TTC549 (cell line): ENCODE measurements around the gene KLHL30.
"Not testable (repeated sequence)": the region's sequence is repeated elsewhere in the genome, so short reads cannot be mapped to it uniquely, and the experiment has no call there.

Source experiments
- FAIRE-seq: peaks from 2 replicates; lab custom pipeline; 2012; peaks lifted over from hg19 to GRCh38; lab: Jason Lieb, UNC

The KLHL30 gene

DNA sequence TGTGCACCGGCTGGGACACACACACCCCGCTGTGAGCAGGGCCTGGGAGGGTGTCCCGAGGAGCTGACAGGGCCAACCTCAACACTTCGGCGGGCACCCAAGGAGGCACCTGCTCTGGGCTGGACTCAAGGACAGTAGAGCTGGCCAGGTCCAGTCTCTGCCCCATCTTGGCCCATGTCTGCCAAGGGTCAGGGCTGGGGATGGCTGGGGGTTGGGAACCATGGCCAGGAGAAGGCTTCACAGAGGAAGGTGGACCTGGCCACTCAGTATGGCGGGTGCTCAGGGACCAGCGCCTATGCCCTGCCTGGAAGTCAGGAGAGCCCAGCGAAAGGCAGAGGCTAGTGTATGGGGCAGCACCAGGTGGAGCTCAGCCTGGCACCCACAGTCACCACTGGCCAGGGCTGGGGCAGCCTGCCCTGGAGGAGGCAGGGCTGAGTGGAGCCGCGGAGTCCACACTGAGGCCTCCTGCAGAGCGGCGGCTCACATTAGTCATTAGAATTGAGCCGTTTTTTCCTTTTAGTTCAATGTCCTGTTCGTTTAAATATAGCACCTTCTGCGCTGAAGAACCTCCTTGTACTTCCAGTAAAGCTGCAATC is 24.5 kb downstream of the KLHL30 start:
- no peak for FAIRE-seq

- no peak for FAIRE-seq
Measured at GRCh38 chr2:238163481-238164198, 25.2 kb downstream of the KLHL30 start.

GRCh38 chr2:238164906-238165287 is 26.4 kb downstream of the KLHL30 start:
- no peak for FAIRE-seq

GRCh38 chr2:238165288-238165921 is 26.9 kb downstream of the KLHL30 start:
- FAIRE-seq = no peak

DNA sequence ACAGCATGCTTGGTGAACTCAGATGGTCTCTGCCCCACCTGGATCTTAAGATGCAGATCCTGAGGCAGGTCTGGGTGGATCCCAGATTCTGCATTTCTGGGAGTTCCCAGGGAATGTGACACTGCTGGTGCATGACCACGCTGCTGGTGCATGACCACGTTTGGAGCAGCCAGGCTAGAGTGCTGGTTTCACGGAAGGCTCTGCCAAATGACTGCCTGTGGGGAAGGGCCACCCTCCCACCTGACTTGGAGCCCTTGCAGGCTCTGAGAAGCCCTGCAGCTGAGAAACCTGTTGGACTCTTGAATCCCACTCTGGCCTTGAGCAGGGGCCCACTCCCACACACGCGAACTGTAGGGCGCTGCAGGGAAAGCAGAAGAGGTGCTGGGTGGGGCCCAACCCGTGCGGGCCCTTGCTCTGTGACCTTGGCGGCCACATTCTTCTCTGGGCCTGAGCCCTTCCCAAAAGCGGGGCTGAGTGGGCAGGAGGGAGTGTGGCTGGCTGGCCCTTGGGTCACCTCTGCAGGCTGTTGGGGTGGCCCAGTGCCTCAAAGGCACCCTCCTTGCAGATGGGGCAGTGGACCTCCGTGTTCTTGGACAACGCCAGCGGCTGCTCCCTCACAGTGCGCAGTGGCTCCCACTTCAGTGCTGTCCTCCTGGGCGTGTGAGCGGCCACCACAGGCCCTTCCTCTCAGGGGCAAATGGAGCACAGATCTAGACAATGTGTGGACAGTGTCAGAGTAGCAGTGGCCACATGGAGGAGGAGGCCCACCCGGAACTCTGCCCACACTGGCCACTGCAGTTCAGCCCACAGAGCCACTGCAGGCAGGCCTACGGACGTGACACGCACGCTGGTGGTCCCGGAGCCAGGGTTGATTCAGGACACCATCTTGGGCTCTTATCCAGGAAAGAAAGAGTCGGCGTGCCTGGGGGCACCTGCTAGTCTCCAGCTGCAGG is 28.2 kb downstream of the KLHL30 start:
- no peak for FAIRE-seq

DNA sequence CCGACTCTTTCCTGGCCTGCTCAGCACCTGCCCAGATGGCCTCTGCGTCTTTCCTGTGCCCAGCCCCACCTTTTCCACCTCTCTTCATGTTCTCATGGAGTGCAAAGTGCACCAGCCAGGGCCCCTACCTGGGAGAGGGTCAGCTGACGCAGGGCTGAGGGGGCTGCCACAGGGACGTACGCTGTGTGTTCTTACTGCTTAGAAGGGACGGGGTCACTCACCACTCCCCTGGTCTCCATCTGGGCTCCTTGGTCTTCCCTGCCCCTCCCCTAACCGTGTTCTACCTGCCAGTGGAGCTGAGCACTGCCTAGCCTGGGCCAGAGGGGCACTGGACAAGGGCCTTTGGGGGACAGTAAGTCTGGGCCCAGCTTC is 28.9 kb downstream of the KLHL30 start:
- no peak for FAIRE-seq

DNA sequence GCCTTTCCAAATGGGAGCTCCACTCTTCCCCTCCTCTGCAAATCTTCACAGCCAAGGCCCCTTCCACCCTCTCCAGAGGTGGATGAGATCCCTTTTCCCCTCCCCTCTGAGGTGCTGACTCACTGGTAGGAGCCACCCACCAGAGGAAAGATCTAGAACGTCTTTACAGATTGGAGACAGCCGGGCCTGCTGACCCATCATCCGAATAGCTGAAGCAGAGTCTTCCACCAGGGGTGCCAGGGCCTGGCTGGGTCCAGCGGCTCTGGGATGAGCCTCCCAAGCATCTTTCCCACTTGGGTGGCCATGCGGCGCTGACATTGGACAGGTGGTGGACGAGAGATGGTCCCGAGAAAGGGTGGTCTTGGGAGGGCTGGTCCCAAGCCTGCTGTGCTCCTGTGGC is 29.3 kb downstream of the KLHL30 start:
- no peak for FAIRE-seq

DNA sequence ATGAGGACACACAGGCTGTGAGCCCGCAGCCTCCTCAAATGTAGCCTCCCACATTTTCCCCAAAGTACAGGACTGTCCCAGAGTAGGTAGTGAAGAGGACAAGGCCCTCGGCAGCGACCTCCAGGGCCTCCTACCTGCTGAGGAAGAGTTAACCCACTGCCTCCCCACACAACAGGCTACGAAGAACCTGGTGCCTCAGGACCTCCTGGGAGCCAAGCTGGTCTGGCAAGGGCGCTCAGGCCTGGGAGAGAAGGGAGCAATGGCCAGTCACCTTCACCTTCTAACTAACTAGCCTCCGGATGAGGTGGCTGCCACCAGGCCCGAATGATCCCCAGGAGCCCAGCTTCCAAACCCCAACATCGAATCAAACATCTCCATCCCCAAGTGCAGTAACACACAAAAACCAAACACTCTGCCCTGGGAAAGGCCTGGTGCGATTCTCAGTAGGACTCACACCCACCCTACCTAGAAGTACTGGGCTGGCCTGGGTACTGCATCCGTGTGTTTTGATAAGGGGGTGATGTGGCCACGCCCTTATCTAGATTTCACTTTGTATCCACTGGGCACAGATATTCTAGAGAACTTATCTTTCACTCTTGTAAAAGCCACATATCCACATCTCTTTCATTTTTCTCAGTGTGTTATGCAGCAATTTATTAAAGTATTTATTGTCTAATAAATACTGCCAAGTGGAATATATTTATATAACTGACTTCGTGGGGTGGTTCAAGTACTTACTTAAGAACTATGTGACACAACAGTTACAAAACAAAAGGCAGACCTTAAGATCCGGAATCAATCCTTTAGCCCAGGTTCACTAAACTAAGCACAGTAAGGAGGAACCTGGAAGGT is 30.0 kb downstream of the KLHL30 start:
- FAIRE-seq = no peak

DNA sequence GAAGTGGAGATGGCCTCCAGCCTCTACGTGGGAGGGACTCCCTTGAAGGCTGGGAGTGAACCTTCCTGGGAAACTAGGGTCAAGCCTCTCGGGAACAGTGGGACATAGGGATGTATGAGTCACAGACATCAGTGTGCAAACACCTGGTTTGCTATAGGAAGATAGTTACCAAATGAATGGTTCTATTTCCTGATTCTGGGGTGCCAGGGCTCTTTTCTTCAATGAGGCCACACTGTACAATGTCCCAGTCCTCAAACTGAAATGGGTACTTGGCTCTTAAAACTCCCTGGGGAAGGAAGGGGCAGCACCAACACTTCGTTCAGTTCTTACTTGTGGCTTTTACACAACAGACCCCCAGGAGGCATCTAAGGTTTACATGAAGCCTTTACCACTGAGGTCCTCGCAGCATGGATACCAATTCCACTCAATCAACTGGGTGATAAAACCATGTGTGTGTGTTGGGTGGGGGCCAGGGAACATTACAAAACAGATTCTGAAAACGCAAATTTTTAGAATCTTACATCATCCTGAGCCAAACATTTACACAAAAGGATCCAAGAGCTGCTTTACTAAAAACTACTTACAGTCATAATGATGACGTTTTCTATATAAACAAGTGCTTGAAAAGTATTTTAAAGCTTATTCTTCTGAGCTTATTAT is 30.7 kb downstream of the KLHL30 start:
- FAIRE-seq = no peak

DNA sequence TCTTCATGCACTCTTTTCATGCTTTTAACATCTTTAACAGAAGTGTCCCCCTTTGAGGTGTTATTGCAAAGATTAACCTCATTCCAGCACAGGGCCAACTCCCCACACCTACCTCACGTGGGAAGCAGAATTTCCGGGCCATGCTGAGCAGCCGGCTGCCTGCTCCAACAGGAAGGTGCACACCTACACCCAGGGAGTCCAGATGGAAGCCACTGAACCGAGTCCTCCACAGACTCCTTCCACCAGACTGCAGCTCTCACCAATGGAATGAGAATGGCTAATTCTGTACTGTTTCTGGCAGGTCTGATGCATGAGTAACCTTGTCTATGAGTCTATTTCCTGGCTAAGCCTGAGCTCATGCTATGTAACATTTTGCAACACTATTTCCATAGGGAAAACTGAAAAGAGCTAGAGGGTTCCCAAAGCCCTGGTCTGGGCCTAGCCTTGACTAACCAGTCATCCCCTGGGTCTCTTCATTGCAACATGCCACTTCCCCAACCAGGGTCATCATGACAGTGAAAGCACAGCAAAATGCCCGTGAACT is 31.3 kb downstream of the KLHL30 start:
- FAIRE-seq = no peak

DNA sequence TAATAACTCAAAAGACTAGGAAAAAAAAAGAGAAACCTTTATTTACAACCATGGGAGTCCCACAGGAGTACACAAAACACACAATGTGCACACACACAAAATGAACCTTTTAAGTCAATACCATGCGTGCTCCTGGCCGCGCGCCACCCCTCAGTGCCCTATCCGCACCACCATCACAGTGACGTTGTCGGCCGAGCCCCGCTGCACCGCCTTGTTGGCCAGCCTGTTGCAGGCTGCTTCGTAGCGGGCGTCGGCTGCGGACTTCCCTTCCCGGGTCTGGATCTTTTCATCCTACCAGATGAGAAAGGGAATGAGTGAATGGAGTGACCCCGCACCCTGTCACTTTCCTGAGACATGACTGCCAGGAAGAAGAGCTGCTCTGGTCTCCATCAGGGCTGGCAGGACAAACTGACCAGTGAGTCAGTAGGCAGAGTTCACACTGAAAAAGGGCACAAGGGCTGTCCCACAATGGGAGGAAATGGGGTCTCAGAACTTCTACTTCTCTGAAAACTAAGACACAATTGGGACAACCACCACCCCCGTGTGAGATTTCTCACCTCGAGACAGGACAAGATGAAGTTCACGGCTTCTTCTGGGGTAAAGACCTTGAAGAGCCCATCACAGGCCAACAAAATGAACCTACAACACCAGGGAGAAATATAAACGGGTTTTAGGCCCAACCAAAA is 32.1 kb downstream of the KLHL30 start:
- no peak for FAIRE-seq

GRCh38 chr2:238171072-238171431 is 32.6 kb downstream of the KLHL30 start:
- not testable (repeated sequence) for FAIRE-seq

DNA sequence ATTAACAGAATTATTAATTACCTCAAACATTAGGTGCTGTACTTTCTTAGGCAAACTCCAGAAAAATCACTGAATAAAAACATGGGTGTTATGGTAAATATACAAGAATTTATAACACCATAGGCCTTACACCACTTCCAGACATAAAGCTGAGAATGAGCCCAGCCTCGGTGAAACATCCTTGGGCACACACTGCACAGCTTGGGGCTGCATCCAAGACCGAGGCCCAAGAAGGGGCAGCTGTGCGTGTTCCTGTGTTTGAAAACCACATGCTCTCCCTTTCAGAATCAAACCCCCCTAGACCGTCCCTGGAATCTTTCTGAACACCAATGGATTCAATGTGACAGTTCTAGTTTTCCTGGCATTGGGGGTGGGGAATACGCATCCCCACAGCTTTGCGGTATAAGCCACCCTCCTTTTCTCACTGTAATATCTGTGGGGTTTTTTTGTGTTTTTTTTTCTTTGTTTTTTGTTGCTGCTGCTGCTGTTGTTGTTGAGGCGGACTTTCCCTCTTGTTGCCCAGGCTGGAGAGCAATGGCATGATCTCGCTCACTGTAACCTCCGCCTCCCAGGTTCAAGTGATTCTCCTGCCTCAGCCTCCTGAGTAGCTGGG is 33.2 kb downstream of the KLHL30 start:
- FAIRE-seq = no peak

GRCh38 chr2:238172439-238172838 is 34.0 kb downstream of the KLHL30 start:
- FAIRE-seq = no peak

- no peak for FAIRE-seq
Measured at GRCh38 chr2:238173692-238174091, 35.2 kb downstream of the KLHL30 start.

- no peak for FAIRE-seq
Measured at GRCh38 chr2:238174291-238174690, 35.8 kb downstream of the KLHL30 start.

DNA sequence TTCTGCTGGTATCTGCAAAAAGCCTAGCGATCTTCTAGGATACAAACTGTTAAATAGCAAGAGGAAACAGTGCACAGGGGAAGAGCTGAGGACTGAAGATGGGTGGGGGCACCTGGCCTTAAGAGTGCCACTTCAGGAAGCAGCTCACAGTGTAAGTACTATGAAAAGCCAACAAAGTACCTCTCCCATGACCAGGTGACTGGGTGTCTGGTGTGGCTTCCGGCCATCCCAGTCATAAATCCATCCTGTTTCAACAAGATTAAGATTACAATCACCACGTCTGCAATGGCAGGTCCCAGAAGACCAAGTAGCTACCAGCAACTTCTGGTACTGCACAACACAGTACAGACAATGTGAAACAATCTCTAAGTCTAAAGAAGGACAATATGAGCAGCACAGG is 36.2 kb downstream of the KLHL30 start:
- no peak for FAIRE-seq

- FAIRE-seq = no peak
Measured at GRCh38 chr2:238176613-238177012, 38.1 kb downstream of the KLHL30 start.

- no peak for FAIRE-seq
Measured at GRCh38 chr2:238180554-238180953, 42.1 kb downstream of the KLHL30 start.

DNA sequence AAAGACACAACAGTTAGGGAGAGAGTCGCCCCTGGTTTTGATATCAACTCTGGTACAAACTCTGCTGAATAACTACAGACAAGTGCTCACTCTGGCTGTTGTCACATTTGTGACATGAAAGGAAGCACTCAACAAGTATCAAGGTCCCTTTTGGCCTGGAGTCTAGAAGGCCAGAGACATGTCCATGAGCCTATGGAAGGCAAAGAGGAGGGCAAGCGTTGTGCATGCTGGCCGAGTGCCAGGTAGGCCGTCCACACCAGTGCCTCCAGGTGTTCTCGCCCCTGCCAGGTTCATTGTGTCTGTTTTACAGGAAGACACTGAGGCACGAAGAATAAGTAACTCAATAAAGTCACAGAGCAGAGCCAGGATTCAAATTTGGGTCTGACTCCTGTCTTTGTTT is 43.9 kb downstream of the KLHL30 start:
- no peak for FAIRE-seq
